GM18873 (cell line): Measurements from ENCODE around the gene CEP104.

ENCODE experiments used
- ATAC-seq: cut with Tn5 transposase; IDR thresholded peaks from one replicate; pipeline ENCODE4 v1.9.1; 2021; ENCODE audit warnings: mild to moderate bottlenecking, moderate library complexity, moderate number of reproducible peaks; ENCODE audit not compliant: unreplicated experiment, low FRiP score

Gene CEP104

DNA sequence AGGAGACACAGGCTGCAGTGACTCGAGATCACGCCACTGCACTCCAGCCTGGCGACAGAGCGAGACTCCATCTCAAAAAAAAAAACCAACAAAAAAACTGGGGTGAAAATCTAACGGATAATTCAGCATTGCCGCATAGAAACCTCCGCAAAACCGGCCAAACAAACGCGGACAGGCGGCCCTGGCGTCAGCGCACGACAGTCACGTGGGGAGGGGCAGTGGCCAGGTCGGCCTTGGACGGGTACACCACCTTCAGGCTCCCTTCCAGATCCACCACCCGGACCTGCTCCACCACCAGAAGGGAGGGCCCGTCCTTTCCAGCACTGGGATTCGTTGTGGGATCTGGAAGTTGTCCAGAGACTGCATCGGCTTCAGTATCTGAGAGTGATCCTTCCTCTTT is 76.1 kb downstream of the CEP104 start:
- no peak for ATAC-seq

DNA sequence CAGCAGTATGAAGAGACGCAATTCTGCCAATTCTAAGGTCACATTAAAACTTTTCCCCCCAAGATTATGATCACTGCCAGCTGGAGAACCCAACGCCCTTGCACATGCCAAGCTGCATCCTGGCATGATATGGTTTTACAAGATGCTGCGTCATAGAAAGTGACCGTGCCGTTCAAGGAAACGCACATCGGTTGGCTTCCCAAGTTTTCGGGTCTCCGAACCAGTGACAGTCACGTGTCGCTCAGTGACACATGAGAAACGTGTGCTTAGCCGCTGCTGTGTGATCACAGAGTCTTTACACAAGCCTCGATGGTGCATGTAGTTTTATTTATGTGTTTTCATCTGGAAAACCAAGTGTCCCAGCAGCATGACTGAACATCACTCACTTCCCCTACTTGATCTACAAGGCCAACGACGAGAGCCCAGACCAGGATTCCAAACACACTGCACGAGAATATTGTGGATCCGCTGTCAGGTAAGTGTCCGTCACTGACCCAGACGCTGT is 77.0 kb downstream of the CEP104 start:
- no peak for ATAC-seq

- no peak for ATAC-seq
These were observed 77.6 kb downstream of the CEP104 start for GRCh38 chr1:3779265-3779911.

GRCh38 chr1:3778590-3779264 is 78.3 kb downstream of the CEP104 start:
- no peak for ATAC-seq

DNA sequence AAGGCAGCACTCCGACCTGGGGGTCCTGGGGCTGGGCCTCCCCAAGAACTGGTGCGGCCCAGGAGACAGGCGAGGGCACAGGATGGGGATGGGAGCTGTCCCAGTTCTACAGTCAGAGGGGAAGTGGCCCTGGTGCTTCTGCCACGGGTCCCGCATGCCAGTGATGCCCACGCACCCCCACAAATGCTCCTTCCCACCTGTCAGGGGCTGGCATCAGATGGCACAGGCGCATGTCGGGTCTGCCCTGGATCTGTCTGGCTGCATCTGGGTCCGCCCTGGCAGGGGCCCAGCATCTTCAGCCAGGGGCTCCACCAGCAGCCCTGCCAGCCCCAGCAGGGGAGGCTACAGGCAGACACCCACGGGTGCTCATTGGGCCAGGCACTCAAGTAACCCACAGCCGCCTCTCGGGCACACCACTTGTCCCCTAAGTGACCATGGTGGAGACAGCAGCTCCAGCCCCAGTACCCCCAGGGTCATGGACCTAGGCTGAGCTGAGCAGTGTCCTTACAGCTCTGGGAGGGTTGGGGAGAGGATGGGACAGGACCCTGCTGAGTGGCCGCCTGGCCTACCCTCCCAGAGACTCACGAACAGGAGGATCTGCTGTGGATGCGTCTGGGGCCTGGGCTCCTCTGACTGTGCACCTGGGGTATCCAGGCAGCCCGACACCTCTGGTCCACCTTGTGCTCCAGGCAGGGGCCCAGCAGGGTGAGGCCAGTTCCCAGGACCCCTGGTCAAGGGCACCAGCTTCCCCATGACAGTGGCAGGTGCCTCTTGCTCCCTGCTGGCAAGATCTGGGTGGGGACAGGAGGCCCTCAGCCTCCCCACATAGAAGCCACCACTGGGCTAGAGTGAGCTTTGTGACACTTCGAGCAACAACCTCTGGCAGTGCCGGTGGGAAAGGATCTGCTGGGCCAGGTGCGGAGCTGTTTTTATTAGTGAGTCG is 79.1 kb downstream of the CEP104 start:
- no peak for ATAC-seq

GRCh38 chr1:3777078-3777547 is 79.9 kb downstream of the CEP104 start:
- no peak for ATAC-seq

DNA sequence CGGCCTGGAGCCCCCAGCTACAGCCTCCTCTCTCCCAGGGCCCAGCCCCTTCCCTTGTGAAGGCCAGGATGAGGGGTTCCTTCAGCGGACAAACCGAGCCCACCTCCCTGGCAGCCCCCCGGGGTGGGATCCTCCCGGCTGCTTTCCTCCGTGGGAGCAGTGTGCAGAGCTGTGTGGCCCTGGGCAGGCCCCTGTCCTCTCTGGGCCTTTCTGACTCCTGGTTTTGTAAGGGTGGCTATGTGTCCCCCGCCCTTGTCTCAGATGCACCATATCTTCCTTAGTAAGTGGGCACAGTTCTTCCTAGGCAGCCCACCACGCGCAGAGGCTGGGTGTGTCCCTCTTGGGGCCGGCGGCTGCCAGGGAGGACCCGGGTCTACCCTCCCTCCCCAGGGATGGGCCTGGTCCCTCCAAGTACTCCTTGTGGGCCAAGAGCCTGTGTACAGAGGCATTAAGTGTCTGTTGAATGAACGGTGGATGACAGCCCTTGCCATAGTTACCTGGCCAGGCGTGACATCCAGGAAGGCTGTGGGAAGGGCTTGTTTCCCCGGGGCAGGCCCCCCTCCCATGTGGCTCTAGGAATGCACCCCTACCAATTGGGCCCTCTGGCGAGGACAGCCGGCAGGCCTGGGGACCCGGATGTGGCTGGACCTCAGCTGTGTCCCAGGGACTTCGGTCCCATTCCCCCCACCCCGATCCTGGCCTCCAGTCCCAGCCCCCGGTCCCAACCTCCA is 80.6 kb downstream of the CEP104 start:
- no peak for ATAC-seq

DNA sequence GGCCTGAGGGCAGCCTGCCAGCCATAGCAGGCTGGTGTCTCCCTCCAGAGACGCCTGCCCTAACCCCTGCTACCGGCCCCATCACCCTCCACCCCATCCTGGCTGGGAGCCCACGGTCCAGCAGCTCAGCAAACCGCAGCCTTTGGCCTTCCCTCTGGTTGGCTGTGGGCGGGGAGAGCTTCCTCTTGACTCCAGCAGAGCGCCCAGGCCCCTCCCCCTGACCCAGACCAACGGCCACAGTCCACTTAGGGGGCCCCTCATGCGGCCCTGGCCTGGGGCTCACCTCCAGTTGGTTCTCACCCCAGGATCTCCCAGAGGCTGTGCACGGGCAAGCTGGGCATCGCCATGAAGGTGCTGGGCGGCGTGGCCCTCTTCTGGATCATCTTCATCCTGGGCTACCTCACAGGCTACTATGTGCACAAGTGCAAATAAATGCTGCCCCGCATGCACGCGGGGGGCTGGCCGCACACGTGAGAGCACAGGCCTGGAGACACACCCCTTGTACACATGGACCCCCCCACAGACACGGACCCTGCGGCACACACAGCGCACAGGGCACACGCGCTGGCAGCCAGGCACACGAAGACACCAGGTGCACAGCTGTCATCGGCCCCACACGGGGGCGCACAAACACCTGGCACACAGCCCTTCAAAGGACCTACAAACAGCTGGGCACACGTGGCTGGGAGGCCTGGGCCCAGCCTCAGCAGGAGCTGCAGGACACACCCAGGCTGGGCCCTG is 81.4 kb downstream of the CEP104 start:
- no peak for ATAC-seq

GRCh38 chr1:3774946-3775489 is 82.0 kb downstream of the CEP104 start:
- no peak for ATAC-seq

DNA sequence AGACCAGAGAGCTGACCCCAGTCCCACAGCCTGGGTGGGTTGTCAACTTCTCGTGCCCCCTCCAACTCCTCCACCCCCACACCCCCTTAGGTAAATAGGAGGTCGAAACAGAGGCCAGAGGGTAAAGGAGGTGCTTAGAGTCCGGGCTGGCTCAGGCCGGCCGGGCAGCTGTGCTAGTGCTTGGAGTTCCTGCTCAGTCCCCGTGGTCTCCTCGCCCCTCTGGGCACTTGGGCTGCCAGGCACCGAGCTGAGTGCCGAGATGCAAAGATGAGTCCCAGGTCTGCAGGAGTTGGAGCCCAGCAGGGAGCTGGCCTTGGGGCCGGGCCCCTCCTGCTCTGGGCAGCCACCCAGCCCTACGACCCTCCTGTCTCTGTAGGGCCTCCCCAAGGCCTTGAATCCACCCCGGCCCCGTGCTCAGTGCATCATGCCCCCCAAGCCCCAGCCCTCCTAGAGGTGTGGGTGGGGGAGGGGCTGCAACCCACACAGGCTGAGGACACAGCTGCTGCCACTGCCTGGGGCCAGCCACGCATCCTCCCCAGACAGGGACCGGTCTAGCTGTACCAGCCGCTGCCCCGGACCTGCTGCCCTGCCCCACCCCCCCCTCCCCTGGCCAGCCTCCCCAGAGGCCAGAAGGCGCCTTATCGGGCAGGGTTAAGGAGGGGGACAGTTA is 82.6 kb downstream of the CEP104 start:
- no peak for ATAC-seq

- ATAC-seq = no peak
These were observed 83.3 kb downstream of the CEP104 start for GRCh38 chr1:3773572-3774275.

DNA sequence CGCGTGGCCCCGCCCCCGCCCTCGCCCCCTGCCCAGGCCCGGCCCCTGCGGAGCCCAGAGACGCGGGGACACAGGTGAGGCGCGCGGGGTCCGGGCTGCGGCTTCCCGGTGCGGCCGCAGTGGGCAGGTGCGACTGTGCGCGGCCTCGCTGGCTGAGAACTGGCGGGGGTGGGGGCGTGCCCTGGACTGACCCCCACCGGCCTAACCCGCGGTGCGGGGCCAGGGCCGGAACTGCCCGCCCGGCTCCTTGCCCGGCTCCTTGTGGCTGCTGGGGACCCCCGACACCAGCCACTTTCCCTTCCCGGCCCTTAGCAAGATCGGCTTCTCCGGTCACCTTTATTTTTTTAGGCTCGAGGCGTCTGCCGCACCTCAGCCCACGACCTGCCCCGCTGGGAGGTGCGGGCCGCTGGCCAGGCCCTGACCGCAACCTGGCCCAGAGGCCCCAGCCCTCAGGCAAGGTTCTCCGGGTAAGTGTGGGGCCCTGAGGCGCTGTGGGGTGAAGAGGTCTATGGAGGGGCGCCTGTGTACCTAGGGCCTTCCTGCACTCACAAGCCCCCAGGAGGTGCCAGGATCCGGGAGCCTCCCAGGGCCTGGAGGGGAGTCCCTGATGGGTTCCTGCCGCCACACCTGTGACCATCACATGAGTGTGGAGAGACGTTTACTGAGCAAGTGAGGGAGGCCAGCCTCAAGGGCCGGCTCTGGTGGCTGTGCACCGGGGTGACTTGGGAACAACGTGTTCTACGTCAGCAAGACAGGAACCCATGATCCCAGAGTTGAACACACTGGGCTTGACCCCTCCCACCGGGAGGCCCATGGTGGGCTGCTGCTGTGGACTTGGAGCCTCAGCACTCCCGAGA is 84.1 kb downstream of the CEP104 start, which contains the start of gene SMIM1:
Gene SMIM1, plus strand, starts transcription at position 35 of the 857 bp plus-strand sequence. CDS start 2,625 bp downstream, outside the sequence.
- ATAC-seq = no peak

- no peak for ATAC-seq
These were observed 84.8 kb downstream of the CEP104 start for GRCh38 chr1:3772027-3772714.

DNA sequence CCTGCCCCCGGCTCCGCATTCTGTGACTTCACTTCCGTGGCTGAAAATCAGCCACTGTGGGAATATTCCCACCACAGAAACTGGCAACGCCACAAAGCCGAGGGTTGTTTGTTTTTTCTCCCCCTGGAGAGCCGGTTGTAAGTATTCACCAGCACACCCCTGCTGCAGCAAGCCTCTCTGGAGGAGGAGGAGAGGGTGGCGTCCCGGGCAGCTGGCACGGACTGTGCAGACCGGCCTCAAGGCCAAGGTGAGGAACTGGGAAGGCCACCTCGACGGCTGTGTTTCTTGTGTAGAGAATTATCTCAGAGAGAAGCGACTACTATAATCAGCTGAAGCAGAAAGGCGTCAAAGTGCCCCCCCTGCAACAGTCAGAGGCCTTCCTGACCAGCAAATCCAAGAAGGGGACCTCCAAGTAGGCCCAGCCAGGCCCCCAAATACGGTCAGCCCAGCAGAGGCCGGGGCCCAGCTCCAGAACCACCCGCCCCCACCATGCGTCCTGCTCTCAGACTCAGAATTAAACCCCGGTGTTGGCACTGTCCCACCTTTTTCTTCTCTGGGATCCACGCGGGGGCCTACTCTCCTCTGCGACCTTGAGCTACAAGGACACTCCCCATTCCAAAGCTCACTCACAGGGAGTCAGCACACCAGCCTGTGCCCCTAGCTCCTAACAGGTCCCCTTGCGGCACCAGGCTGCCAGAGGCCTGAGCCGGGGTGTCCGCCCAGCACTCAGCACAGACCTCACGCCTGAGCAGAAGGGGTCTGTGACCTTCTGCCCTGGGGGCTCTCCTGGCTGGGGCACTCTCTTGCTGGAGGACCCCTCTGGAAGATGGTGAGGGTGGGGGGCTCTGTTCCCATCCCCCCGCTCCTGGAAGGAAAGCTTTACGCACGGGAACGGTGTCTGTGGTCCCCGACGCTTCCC is 85.6 kb downstream of the CEP104 start:
- ATAC-seq = no peak

DNA sequence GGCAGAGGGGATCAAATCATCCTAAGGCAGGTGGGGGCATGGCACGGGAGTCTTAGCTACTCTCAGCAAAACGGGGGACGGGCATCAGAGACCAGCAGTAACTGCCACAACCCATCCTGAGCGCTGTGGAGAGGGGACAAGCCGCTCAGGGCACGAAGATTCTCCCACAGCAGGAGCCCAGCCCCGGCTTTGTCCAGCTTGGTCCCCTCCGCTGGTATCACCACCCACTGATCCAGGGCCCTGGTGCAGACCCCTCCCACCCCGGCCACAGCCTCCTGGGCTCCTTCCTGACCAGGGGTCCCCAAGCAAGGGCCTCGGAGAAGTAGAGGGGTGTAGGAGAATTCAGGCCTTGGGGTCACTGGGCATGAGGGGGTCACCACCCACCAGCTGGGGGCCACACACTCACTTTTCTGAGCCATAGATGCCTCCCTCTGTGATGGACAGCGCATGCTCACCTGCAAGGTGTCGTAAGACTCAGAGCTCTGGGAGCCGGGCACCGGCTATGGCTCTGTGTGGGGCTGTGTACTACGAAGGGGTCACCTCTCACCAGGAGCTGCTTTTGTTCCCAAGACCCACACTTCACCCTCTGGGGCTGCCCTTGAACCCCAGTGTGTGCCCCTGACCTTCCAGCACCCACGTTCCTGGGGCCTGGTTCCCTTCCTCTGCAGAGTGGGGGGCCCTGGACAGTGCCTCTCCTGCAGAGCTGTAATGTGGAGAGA is 86.8 kb downstream of the CEP104 start:
- ATAC-seq = no peak
